HL-60 (cell line): ENCODE results near the gene ALK.

Source experiments
- CTCF ChIP-seq: IDR thresholded peaks from one replicate; pipeline ENCODE4 v1.5.1; 2011; ENCODE audit warnings: low read length, control low read depth, inconsistent platforms; ENCODE audit not compliant: insufficient read depth
- POLR2AphosphoS5 ChIP-seq: IDR thresholded peaks from 2 replicates; pipeline ENCODE4 v1.6.1; 2012; ENCODE audit warnings: low read depth
- REST ChIP-seq: IDR thresholded peaks from 2 replicates; pipeline ENCODE4 v1.6.1; 2012; ENCODE audit warnings: low read depth; ENCODE audit not compliant: insufficient replicate concordance

- TF ChIP-seq CTCF: no peak
- no peak for TF ChIP-seq POLR2AphosphoS5
- no peak for TF ChIP-seq REST
Measured at GRCh38 chr2:29517413-29517812, 404.0 kb downstream of the ALK start.
